K562 (cell line): ENCODE measurements around the gene CYP2C9. TPM values are rescaled to one million over a fixed set of nuclear protein-coding genes. Genes with fewer than 3 reads are reported as not detected.
"Not testable (repeated sequence)": the region's sequence is repeated elsewhere in the genome, so short reads cannot be mapped to it uniquely, and the experiment has no call there.

Experiments
- ATAC-seq: fragments of 200-7000 bp; cut with Tn5 transposase; 3 replicates; pipeline ENCODE4 v1.9.1; 2020; ENCODE audit warnings: moderate library complexity
- BruUV-seq: library from RNA; stranded (reverse); fragments of 400-500 nt; replicated peaks from 2 replicates; lab custom pipeline; 2021; lab: Mats Ljungman, UMichigan
- CTCF ChIA-PET: fragments of 300-600 bp; formaldehyde crosslinking; extraction: SDS; loops from one replicate; lab custom pipeline; 2021; ENCODE audit warnings: low intra/inter-chr PET ratio; lab: Yijun Ruan, JAX
- POLR2A ChIA-PET: fragments of 300-600, 350-650 bp; sonication (Branson Sonifier 250); formaldehyde crosslinking; extraction: SDS; loops from one replicate; lab custom pipeline; 2021; ENCODE audit warnings: antibody characterized with exemption, inconsistent platforms; lab: Yijun Ruan, JAX
- DNase-seq, 4 experiments: peaks; one replicate each; pipeline versions ENCODE4 v3.0.0 to v3.0.0-alpha.2; 2011 to 2018; ENCODE audit warnings: low spot score in 3 of 4, mixed read lengths in 3 of 4; ENCODE audit errors: extremely low read depth in 1 of 4
- FAIRE-seq: peaks from 2 replicates; lab custom pipeline; 2011; peaks lifted over from hg19 to GRCh38; lab: Jason Lieb, UNC
- H2AFZ ChIP-seq: 2 replicates; pipeline ENCODE4 v1.6.0; 2011; ENCODE audit warnings: low read depth, low read length, control low read depth, inconsistent platforms
- H3K27ac ChIP-seq: fragments of 200-600 bp; 3 replicates; pipeline ENCODE4 v1.8.0; 2011; ENCODE audit warnings: low read depth, mild to moderate bottlenecking, control low read depth, inconsistent platforms, low read length, moderate library complexity, mixed read lengths; ENCODE audit errors: extremely low read depth
- H3K27me3 ChIP-seq, 2 experiments: fragments of 300-600 bp in 1 of 2; 2 replicates in 1 of 2; 3 replicates in 1 of 2; pipeline versions ENCODE4 v1.6.0 to v1.8.0; 2011; ENCODE audit warnings: inconsistent platforms in 2 of 2, low read length in 2 of 2, mild to moderate bottlenecking in 1 of 2, mixed read lengths in 1 of 2, moderate library complexity in 1 of 2; ENCODE audit not compliant: control insufficient read depth in 2 of 2, insufficient read depth in 2 of 2
- H3K36me3 ChIP-seq: fragments of 300-600 bp; 3 replicates; pipeline ENCODE4 v1.8.0; 2011; ENCODE audit warnings: mild to moderate bottlenecking, low read length, inconsistent platforms; ENCODE audit not compliant: control insufficient read depth, insufficient read depth
- H3K4me1 ChIP-seq, 2 experiments: fragments of 200-600 bp in 1 of 2; replicated peaks in 1 of 2; 2 replicates in 1 of 2; 3 replicates in 1 of 2; pipeline versions ENCODE4 v1.5.1 to v1.8.0; 2011; ENCODE audit warnings: inconsistent platforms in 2 of 2, low read length in 2 of 2, mild to moderate bottlenecking in 1 of 2, mixed read lengths in 1 of 2, moderate library complexity in 1 of 2; ENCODE audit not compliant: control insufficient read depth in 2 of 2, insufficient read depth in 2 of 2
- H3K4me2 ChIP-seq: 2 replicates; pipeline ENCODE4 v1.6.1; 2011; ENCODE audit warnings: low read length, control low read depth, inconsistent platforms, mixed read lengths; ENCODE audit not compliant: insufficient read depth
- H3K4me3 ChIP-seq: fragments of 200-600 bp; sonication (generic), shearing (Covaris generic); 2 replicates; pipeline ENCODE4 v1.5.1; 2016; ENCODE audit warnings: control low read depth, inconsistent platforms
- H3K79me2 ChIP-seq: fragments of 200-600 bp; 3 replicates; pipeline ENCODE4 v1.8.0; 2011; ENCODE audit warnings: low read length, inconsistent platforms; ENCODE audit not compliant: control insufficient read depth, insufficient read depth
- H3K9ac ChIP-seq, 2 experiments: 2 replicates each; pipeline versions ENCODE4 v1.6.0 to v1.6.1; 2011; ENCODE audit warnings: low read depth in 2 of 2, low read length in 2 of 2, control low read depth in 1 of 2, inconsistent platforms in 1 of 2, mild to moderate bottlenecking in 1 of 2, mixed read lengths in 1 of 2; ENCODE audit not compliant: insufficient read depth in 1 of 2
- H3K9me1 ChIP-seq: one replicate; pipeline ENCODE4 v1.6.0; 2011; ENCODE audit warnings: inconsistent platforms, mild to moderate bottlenecking, low read length, moderate library complexity; ENCODE audit not compliant: control insufficient read depth, insufficient read depth
- H3K9me3 ChIP-seq: replicated peaks from 2 replicates; pipeline ENCODE4 v1.5.1; 2011; ENCODE audit warnings: low read depth, low read length, inconsistent platforms; ENCODE audit not compliant: control insufficient read depth, insufficient read depth
- H4K20me1 ChIP-seq: replicated peaks from 2 replicates; pipeline ENCODE4 v1.6.1; 2011; ENCODE audit warnings: low read length, inconsistent platforms, mixed read lengths; ENCODE audit not compliant: control insufficient read depth, insufficient read depth
- CCAR2 ChIP-seq: fragments of 200-400 bp; formaldehyde crosslinking; IDR thresholded peaks from 2 replicates; pipeline ENCODE4 v1.6.1; 2017; ENCODE audit warnings: mild to moderate bottlenecking, low read depth, low read length
- FOS ChIP-seq: IDR thresholded peaks from 3 replicates; pipeline ENCODE4 v1.6.1; 2011; ENCODE audit not compliant: insufficient read length; ENCODE audit errors: extremely low read depth
- GABPA ChIP-seq: fragments of 200-800 bp; sonication (Bioruptor generic); conservative IDR thresholded peaks from 2 replicates; pipeline ENCODE4 v1.6.1; 2016; ENCODE audit warnings: low read depth, missing genetic modification characterization, missing compliant biosample characterization
- MCM7 ChIP-seq, 2 experiments: fragments of 450-650 bp; IDR thresholded peaks; 2 replicates each; pipeline ENCODE4 v1.6.1; 2016 to 2018
- MEF2D ChIP-seq: conservative IDR thresholded peaks from 2 replicates; pipeline ENCODE4 v1.6.1; 2016; ENCODE audit warnings: low read depth, missing genetic modification characterization, missing compliant biosample characterization
- NCOA6 ChIP-seq: fragments of 450-650 bp; IDR thresholded peaks from 2 replicates; pipeline ENCODE4 v1.6.1; 2017; ENCODE audit warnings: mild to moderate bottlenecking
- SIX5 ChIP-seq, 2 experiments: IDR thresholded peaks; 2 replicates each; pipeline ENCODE4 v1.6.1; 2011; ENCODE audit warnings: low read length in 2 of 2, borderline replicate concordance in 1 of 2, low read depth in 1 of 2, mild to moderate bottlenecking in 1 of 2, moderate library complexity in 1 of 2; ENCODE audit not compliant: insufficient read depth in 1 of 2
- TRIM28 ChIP-seq: fragments of 450-650 bp; IDR thresholded peaks from 2 replicates; pipeline ENCODE4 v1.6.1; 2017
- ZNF347 ChIP-seq: fragments of 450-650 bp; formaldehyde crosslinking; IDR thresholded peaks from 2 replicates; pipeline ENCODE4 v1.4.0; 2020; ENCODE audit warnings: low read depth, mild to moderate bottlenecking, moderate library complexity
- WGBS: fragments of 100-300 bp; shearing (Covaris generic); methylation state at CpG from one replicate; pipeline ENCODE4 v1.1.6; 2016; ENCODE audit warnings: low coverage, mixed read lengths; ENCODE audit not compliant: insufficient coverage; ENCODE audit errors: missing lambda C conversion rate; 5-methylcytosine and 5-hydroxymethylcytosine counted together
- in situ Hi-C: fragments of 300-500 bp; cut with MboI; formaldehyde crosslinking; loops from 4 replicates; pipeline ENCODE4 v1.15.0; 2018; ENCODE audit warnings: inconsistent platforms, mixed read lengths
- intact Hi-C: fragments of 100-400 bp; cut with micrococcal nuclease; formaldehyde crosslinking; loops from 2 replicates; pipeline ENCODE4 v1.14.2; 2022
- polyA plus RNA-seq, 8 experiments: library from polyadenylated mRNA; depleted of rRNA in 4 of 8; stranded (reverse) in 5 of 8; unstranded in 3 of 8; fragments of >200 nt; fragmentation: Nextera tagmentation in 2 of 8; fragmentation: Illumina TruSeq in 1 of 8; extraction: Ambion mirVana in 2 of 8; extraction: Trizol in 1 of 8; gene quantifications; 2 replicates each; pipeline versions ENCODE4 v1.2.1 to v1.2.3, GENCODE V29; 2011 to 2014; ENCODE audit warnings: inconsistent platforms in 1 of 8, missing spikeins in 1 of 8
- total RNA-seq, 7 experiments: library from RNA; depleted of rRNA in 6 of 7; stranded (reverse); fragments of >200 nt in 6 of 7; fragmentation: Illumina TruSeq in 2 of 7; extraction: Trizol in 2 of 7; gene quantifications; 2 replicates each; pipeline versions ENCODE4 v1.2.1 to v1.2.3, GENCODE V29; 2011 to 2021; ENCODE audit warnings: low replicate concordance in 1 of 7
- TF ChIP-seq, protein P1 (sequence below): fragments of 200-800 bp; sonication (Bioruptor generic); IDR thresholded peaks from 2 replicates; pipeline ENCODE4 v1.6.1; 2017; ENCODE audit warnings: missing genetic modification characterization, missing compliant biosample characterization

Gene CYP2C9
- total and polyA plus RNA-seq, 9 of the 15 experiments (the other 6 are each of a cell fraction or from before 2014, with no cell fraction given), result 0.22 TPM; not detected in 8

DNA sequence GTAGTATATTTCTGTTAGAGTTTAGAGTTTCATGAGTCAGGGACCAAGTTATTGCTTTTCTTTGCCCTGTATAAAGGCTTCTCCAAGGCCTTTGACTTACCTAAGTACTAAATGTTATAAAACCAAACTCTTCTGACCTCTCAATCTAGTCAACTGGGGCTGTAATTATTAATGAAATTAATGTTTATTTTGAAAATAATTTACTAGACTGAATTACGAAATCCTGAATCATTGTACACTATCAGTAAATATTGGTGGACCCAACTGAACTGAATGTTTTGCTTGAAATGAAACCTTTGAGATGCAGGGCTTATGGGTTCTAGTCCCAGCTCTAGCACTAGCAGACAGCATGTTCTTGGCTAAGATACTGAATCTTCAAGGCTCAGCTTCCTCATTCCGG, 1.7 kb upstream of the CYP2C9 start (continued):
- TF ChIP-seq SIX5 (IDR thresholded peaks at IDR 0.05; ENCODE audit: borderline replicate concordance in 1 of 2, insufficient read depth in 1 of 2, low read depth in 1 of 2, low read length in 2 of 2) (no peak), MCM7 (IDR thresholded peaks at IDR 0.05) (no peak), ZNF347 (CRISPR knock-in tag) (no peak), CCAR2 (no peak), MEF2D (tag) (no peak), GABPA (tag) (no peak), NCOA6 (no peak), FOS (no peak)
- TF ChIP-seq, protein P1, sequence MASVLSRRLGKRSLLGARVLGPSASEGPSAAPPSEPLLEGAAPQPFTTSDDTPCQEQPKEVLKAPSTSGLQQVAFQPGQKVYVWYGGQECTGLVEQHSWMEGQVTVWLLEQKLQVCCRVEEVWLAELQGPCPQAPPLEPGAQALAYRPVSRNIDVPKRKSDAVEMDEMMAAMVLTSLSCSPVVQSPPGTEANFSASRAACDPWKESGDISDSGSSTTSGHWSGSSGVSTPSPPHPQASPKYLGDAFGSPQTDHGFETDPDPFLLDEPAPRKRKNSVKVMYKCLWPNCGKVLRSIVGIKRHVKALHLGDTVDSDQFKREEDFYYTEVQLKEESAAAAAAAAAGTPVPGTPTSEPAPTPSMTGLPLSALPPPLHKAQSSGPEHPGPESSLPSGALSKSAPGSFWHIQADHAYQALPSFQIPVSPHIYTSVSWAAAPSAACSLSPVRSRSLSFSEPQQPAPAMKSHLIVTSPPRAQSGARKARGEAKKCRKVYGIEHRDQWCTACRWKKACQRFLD (CRISPR knock-in tag), result no peak

DNA sequence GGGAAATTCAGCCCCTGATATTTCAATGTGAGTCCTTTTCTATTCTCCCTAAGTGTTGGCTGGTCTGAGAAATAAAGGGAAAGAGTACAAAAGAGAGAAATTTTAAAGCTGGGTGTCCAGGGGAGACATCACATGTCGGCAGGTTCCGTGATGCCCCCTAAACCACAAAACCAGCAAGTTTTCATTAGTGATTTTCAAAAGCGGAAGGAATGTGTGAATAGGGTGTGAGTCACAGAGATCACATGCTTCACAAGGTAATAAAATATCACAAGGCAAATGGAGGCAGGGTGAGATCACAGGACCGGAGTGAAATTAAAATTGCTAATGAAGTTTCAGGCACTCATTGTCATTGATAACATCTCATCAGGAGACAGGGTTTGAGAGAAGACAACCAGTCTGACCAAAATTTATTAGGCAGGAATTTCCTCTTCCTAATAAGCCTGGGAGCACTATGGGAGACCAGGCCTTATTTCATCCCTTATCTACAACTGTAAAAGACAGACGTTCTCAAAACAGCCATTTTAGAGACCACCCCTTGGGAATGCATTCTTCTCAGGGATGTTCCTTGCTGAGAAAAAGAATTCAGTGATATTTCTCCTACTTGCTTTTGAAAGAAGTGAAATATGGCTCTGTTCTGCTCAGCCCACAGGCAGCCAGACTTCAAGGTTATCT, 5.1 kb downstream of the CYP2C9 start:
- TF ChIP-seq TRIM28, result peak; percentile 74; the same call in 1 of the 2 replicates
- POLR2A ChIA-PET, H3K9me3 ChIP-seq, H3K4me1 ChIP-seq, BruUV-seq, CTCF ChIA-PET, H3K27me3 ChIP-seq, H3K27ac ChIP-seq, H3K4me3 ChIP-seq, H3K79me2 ChIP-seq, intact Hi-C loops, FAIRE-seq, H3K4me2 ChIP-seq, H3K9ac ChIP-seq, H3K36me3 ChIP-seq, ATAC-seq, H2AFZ ChIP-seq, in situ Hi-C loops, H4K20me1 ChIP-seq, H3K9me1 ChIP-seq: not testable (repeated sequence)
- DNase-seq, result peak in 1 of 4 experiments; percentile 0
- 0% methylated on average over 4 of the region's 5 CpGs for WGBS
